GM19395 (cell line): Measurements from ENCODE around the gene RRAGC.
"Not testable (repeated sequence)": the region's sequence is repeated elsewhere in the genome, so short reads cannot be mapped to it uniquely, and the experiment has no call there.

Experiments used
- ATAC-seq: cut with Tn5 transposase; IDR thresholded peaks from one replicate; pipeline ENCODE4 v1.9.1; 2021; ENCODE audit warnings: mild to moderate bottlenecking, moderate library complexity; ENCODE audit not compliant: unreplicated experiment

RRAGC gene

DNA sequence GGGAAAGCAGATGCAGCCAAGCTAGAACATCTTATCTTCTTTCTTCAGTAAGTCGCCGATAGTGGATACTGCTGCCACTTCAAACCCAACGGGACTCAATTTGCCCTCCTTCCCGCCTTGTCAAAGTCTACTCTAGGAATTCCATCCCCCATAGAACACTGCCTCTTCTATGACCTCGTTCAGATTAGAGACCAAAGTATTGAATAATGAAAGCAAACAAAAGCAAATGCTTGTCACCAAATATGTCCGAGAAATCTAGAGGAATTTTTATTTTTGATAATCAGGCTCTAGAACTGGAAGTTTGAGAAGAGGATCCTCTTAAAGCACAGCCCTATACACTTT lies 853 bp upstream of the RRAGC start:
- no peak for ATAC-seq

DNA sequence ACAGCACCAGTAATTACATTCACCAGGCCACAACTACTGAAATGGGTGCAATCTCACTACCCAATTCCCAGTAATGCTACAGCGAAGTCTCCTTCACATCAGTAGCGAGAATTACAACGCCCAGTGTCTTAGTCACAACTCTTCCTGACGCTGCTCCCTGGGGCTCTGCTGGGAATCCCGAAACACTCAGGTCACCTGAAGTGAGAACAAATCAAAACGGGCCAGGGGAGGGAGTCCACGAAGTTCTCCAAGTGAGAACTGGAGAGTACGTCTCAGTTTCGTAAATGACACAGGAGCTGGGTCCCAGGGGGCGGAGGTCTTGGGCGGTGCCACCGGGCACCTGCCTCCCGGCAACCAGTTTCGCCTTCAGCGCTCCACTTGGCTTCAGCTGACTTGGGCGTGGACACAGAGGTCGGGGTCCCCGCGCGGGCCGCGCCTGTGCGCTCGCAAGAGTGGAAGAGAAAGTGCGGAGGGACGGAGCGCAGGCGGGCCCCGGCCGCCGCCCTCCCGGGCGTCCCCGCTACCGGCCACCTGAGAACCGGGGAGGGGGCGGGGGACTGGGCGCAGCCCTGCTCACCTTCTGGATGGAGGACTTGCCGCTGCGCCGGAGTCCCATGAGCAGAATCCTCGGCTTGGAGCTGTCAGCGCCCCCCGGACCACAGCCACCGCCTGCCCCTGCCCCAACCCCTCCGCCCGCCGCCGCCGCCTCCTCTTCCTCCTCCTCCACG lies 575 bp downstream of the RRAGC start:
- ATAC-seq: peak; percentile 45

DNA sequence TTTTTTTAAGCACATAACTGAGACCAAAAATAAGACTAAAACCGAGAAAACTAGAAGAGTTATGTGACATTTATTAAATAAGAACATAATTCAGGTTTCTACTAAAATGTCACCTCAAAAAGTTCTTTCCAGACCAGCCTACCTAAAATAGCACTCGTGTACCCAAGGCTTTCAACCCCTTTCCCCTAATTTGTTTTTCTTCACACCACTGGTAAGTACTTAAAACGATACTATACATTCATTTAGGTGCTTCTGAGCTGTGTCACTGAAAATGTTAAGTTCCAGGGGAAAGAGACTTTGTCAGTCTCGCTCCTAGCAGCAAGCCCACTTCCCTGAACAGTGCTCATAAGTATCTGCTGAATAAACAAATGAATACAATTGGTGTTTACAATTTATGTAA lies 6.8 kb downstream of the RRAGC start:
- no peak for ATAC-seq

DNA sequence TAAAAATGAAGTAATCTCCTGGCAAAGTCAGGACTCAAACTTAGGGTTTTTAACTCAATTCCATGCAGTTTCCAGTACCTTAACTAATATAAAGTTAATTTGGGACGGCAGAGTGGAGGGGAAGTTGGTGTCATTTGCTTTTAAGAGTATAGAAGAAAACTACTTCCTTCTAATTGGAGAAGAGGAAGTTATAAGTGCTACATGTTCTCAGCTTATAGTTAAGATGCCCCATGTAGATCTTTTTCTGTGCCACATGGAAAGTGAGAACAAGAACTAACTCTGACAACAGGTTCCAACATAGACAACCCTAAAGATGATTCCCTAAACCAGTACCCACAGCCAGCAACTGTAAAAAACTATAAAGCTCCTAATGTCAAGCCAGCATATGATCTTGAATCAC lies 11.5 kb downstream of the RRAGC start:
- ATAC-seq: no peak

DNA sequence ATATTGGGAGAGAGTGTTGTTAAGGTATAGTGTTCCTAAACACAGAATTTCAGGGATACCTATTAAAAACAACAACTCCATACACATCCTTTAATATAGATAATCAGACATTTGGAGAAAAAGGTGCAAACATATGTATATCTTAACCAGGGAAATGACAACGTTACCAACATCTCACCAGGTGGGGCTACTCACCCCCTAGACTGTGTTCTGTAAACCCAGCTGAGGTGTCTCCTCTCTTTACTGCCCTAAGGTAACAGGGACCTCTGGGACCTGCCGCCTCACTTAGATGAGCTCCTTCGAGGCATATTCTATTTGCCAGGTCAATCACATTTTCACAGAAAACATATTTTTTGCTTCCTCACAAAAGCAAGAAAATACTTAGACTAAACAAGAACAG lies 13.4 kb downstream of the RRAGC start:
- no peak for ATAC-seq

DNA sequence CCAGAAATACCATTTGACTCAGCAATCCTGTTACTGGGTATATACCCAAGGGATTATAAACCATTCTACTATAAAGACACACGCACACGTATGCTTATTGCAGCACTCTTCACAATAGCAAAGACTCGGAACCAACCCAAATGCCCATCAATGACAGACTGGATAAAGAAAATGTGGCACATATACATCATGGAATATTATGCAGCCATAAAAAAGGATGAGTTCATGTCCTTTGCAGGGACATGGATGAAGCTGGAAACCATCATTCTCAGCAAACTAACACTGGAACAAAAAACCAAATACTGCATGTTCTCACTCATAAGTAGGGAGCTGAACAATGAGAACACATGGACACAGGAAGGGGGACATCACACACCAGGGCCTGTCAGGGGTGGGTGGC lies 14.5 kb downstream of the RRAGC start:
- ATAC-seq: not testable (repeated sequence)

DNA sequence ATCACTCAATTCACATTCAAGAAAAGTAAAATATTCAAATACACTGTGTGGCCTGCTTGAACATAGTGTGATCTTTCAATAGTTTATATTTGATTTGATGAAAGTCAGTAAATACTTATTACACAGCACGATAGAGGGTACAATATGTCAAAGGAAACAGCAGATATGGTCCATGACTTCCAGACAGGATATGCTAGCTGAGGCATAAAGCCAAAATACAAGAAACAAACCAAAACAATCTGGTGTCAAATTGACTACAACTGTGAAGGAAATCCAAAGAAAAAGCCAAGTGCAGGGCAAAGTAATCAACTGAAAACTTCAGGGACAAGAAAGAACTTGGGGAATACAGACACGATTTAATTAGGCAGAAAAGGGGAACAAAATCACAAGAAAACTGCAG lies 19.3 kb downstream of the RRAGC start:
- no peak for ATAC-seq

DNA sequence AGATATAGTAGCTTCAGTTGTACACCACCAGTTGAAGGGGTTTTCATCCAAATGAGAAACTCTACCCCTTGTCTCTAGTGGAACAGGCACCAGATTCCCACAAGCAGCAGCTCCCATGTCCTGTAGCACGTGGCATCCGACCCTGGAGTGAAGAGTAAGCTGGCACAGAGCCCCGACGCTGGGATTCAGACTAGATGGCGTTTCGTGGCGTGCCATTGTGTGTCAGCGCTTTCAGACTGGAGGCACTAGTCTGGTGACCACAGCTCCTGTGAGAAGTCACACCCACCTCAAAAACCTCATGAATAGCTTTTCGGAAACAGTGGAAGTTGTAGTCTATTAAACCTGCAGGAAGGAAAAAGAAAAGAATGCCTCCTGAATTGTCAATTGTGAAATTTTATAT lies 20.2 kb downstream of the RRAGC start:
- no peak for ATAC-seq

DNA sequence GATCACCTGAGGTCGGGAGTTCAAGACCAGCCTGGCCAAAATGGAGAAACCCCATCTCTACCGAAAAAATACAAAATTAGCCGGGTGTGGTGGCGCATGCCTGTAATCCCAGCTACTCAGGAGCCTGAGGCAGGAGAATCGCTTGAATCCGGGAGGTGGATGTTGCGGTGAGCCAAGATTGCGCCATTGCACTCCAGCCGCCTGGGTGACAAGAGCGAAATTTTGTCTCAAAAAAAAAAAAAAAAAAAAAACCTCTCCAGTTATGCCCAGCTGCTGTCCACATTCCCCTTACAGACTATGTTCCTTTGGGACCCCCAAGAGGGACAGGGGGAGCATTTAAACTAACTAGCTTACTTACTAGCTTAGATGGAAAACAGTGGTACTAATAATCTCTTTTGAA lies 23.3 kb downstream of the RRAGC start:
- not testable (repeated sequence) for ATAC-seq

DNA sequence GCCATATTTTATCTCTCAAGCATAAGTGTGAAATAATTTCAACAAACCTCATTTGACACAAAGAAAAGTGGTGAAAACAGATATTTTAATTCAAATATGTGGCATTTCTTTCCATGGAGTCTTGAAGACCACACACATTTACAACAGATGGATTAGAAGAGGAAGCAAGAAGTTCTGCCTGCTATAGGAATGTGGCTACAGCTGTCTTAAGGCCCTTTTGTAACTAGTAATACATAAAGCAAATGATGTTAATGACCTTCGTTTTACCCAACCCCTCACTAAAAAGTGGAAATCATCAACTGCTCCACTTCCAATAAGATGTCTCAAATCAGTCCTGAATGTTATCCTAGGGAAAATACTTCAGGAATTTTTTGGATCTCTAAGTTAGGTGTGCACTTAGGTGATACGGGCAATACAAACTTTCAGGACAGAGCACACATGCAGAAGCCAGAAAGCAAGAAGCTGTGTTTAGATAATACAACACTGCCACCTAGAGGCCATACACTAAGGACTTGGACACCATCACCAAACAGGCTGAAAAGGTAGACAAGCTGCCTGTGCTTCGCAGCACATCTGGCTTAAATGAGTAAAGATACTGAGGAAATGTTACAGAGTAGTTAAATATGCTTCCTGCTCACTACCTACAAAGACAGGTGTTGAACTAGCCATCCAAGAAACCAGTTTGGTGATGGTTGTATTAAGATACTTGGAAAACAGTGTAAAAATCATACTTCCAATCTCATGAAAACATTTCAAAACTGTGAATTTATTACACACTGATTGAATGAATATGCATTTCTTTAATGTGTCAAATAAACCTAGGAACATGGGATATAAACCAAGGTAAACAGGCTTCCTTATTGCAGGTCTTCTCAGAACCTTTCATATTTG lies 24.4 kb downstream of the RRAGC start:
- peak; percentile 67 for ATAC-seq

DNA sequence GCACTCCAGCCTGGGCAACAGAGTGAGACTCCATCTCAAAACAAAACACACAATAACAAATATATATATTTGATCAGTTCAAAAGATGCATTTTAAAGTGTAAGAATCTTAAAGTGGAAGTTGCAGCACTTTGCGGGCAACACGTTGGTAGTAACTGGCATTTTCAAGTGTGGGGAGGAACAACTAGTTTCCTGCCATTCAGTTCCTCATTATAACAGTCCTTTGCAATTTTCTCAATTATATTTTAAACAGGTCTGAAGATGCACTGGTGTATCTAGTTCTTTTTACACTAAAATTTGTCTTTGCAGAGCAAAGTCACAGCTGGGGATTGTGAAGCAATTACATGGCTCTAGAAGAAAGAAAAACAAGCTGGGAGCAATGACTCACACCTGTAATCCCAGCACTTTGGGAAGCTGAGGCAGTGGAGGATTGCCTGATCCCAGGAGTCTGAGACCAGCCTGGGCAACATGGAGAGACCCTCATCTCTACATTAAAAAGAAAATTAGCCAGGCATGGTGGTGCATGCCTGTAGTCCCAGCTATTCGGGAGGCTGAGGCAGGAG lies 25.3 kb downstream of the RRAGC start:
- no peak for ATAC-seq

DNA sequence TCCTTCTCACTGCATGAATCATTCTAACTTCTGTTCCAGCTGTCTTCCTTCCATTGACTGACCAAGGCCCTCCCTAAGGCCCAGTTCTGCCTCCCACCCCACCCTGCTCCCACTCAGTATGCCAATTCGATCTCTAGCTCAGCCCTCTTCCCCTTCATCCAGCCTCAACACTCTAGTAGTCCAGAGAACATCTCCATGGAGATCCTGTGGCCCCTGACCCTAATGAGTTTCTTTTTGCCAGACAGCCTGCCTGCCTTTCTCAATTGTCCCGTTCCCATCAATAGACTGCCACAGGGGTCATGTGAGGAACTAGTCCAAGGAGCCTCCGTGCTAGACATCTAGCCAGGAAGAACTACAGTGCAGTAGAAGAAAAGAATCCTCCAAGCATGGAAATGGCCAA lies 26.4 kb downstream of the RRAGC start:
- ATAC-seq: no peak

DNA sequence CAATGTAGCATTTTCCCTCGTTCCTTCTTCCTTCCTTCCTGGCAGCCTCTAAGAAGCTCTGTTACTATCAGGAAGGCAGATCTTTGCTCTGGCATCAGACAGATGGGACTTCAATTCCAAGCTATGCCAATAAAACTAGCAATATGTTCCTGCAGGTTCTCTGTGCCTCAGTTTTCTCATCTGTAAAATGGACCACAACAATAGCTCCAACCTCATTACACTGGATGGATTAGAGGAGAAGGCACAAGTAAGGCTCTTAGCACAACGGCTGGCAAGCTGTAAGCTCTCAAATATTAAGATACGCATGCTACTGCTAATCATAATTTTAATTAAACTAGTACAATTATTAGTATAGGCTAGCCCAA lies 27.2 kb downstream of the RRAGC start:
- ATAC-seq: no peak

DNA sequence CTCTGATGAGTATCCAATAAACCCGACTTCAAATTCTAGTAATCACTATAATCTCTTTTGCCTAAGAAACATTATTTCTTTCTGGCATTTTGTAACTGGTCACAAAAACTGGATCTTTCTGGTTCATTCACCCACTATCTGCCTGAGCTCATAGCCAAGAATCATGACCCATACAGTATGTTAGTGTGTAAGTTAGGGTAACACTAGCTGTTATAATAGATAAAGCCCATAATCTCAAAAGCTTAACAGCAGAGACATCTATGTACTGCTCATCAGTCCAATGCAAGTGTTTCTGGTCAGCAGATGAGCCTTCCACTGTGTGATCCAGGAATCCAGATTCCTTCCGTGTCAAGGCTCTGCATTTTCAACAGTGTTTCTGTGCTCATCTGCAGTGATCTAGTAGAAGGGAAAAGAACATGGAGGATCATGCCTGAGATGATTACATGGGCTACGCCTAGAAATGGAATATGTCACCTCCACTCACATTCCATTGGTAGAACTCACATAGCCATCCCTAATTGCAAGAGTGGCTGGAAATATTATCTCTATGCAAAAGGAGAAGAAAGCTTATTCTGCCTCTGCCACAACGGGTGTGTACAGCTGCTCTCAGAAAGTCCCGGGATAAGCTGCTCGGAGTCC lies 27.7 kb downstream of the RRAGC start:
- ATAC-seq: no peak

DNA sequence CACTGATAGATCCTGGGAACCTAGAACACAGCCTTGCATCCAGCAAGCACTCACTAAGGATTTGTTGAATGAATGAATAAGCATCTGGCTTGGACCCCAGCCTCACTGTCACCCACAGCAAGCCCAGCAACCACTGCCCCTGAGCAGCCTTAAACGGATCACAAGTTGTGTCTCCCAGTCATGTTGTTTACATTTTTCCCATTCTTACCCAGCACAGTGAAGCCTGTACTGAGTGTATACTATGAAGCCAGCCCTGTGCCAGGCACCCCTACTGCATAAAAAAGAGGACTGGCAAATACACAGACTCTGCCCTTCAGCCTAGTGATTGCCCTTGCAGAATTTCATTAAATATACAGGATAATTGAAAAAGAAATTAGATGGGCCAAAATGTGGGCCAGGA lies 30.2 kb downstream of the RRAGC start:
- ATAC-seq: no peak

DNA sequence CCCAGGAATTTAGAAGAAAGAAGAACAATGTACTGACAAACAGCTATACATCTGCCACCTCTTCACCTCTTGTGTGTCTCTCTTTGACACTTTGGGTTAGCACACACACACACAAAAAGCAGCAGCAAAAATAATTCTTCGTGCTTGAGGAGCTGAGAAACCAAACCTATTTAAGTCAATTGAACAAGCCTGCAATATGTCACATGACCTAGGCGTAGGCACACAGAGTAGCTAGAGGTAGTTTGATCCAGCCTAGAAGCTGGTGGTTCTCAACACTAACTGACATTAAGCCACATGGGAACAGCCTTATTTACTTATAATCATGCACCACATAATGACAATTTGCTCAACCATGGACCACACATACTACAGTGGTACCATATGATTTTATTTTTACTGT lies 32.3 kb downstream of the RRAGC start:
- ATAC-seq: no peak

DNA sequence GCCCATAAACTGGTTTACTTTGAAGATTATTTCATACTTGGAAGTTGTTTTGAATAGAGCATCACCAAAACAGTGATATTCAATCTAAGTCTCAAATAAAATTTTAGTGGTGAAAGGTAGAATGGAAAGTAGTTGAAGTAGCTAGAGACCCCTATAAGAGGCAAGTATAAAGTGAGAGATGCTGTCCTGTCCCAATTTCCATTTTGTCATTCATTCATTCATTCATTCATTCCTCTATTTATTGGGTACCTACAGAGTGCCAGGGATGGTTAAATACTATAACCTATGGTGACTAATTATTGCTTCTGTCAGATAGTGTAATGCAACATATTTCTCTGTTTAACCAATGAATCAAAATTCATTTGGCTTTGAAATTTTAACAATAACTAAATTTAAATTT lies 32.7 kb downstream of the RRAGC start:
- no peak for ATAC-seq

DNA sequence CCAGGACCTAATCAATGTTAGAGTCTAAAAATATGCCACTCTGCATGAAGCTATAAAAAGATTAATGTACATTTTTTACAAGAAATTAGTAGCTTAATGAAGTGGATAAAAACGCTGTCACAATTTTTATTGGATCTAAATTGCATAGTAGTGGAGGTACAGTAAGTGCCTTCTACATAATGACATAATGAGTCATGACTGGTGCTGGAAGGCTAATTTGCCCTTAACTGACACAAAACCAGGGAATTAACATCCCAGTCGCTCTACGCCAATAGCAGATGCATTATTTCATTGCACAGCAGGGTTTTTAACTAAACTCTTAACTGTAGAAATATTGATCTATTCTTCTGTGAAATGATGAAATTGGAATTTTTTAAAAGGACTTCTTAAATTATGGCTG lies 33.3 kb downstream of the RRAGC start:
- no peak for ATAC-seq

DNA sequence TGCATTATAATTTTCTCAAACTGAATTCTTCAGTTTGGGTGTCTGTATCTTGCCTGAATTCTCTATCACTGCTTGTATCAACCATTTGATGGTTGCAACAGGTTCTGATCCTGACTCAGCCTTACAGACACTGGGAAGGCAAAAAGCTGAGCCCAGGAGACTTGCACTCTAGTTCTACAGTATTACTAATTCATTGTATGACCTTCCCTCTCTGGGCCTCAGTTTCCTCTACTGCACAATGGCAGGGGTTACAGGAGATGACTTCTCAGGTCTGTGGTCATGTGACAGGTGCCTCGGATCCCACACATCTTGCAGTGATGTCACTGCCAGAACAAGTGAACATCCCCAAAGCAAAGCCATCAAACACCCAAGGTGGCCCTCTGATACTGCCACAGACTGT lies 38.7 kb downstream of the RRAGC start:
- no peak for ATAC-seq

DNA sequence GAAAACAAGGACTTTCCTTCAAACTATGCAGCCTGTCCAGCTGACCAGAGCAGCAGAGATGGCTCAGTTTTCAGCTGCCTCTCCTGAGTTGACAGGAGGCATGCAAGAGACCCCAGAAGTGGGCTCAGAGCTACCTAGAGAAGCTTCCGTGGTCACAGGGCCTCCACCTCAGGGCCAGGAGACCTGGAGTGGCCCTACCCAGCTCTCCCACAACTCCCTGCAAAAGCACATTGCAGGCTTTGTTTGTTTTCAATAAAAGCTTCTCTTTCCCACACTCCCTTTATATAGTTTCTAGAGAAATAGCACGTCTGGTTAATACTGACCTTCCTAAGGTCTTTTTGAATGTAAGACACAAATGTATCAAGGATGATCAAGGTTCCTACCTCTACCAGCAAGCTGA lies 40.1 kb downstream of the RRAGC start:
- no peak for ATAC-seq

DNA sequence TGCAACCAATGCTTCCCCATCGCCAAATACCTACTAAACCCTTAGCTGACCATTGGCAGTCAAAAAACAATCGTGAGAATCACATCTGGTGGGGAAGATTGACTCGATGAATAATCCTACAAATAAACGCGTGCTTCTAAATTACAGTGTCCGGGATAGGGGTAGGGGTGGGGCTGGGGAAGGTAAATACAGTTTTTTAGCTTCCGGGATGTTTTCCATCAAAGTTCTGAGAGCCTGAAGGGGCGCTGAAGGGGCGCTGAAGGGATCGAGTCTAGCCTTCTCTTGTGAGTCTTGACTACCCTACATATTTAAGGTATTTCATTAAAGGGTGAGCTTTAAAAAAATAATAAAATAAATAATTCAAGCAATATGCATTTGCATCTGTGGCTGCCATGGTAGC lies 40.5 kb downstream of the RRAGC start:
- ATAC-seq: no peak
